ENCODE data around the gene SUCLG2. TPM values are rescaled to one million over a fixed set of nuclear protein-coding genes. Genes with fewer than 3 reads are reported as not detected.

SUCLG2 gene
- total and polyA plus RNA-seq, 9 donors = 24.8 to 75.2 (median 40.1) TPM

GRCh38 chr3:67478423-67478822 is 176.0 kb downstream of the SUCLG2 start:
- no peak overlapping the region for H3K4me3 ChIP-seq
- no peaks in the 10 kb centered on the region for H3K27me3 ChIP-seq
- H3K9me3 ChIP-seq = no peaks in the 10 kb centered on the region
- peaks cover 1% of the 10 kb centered on the region for H3K4me1 ChIP-seq (ENCODE audit: insufficient read depth)
- 95 to 96% (median 95%) methylated on average over 7 of the region's 7 CpGs for WGBS, 3 donors
- H3K27ac ChIP-seq = no peak overlapping the region
- no peak for TF ChIP-seq EP300 (IDR thresholded peaks at IDR 0.05)
- no peak for TF ChIP-seq POLR2A (IDR thresholded peaks at IDR 0.05)
- TF ChIP-seq, protein P1, sequence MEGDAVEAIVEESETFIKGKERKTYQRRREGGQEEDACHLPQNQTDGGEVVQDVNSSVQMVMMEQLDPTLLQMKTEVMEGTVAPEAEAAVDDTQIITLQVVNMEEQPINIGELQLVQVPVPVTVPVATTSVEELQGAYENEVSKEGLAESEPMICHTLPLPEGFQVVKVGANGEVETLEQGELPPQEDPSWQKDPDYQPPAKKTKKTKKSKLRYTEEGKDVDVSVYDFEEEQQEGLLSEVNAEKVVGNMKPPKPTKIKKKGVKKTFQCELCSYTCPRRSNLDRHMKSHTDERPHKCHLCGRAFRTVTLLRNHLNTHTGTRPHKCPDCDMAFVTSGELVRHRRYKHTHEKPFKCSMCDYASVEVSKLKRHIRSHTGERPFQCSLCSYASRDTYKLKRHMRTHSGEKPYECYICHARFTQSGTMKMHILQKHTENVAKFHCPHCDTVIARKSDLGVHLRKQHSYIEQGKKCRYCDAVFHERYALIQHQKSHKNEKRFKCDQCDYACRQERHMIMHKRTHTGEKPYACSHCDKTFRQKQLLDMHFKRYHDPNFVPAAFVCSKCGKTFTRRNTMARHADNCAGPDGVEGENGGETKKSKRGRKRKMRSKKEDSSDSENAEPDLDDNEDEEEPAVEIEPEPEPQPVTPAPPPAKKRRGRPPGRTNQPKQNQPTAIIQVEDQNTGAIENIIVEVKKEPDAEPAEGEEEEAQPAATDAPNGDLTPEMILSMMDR (IDR thresholded peaks at IDR 0.05) = no peak
- intact Hi-C loops (cut with DNase I) = no loop called here
- H3K36me3 ChIP-seq = no peaks in the 10 kb centered on the region
- no peak for DNase-seq

- WGBS, 3 donors = 95 to 98% (median 96%) methylated on average over 4 of the region's 4 CpGs
- Histone ChIP-seq H3K36me3 (no peaks in the 10 kb centered on the region), H3K4me1 (ENCODE audit: insufficient read depth) (no peaks in the 10 kb centered on the region), H3K4me3 (no peak overlapping the region), H3K9me3 (no peaks in the 10 kb centered on the region), H3K27ac (no peak overlapping the region), H3K27me3 (no peaks in the 10 kb centered on the region)
- intact Hi-C loops (cut with DNase I) = no loop called here
- no peak for DNase-seq
- TF ChIP-seq EP300 (IDR thresholded peaks at IDR 0.05) = no peak
- TF ChIP-seq POLR2A (IDR thresholded peaks at IDR 0.05) = no peak
- TF ChIP-seq, protein P1 (IDR thresholded peaks at IDR 0.05) = no peak
Observed at GRCh38 chr3:67474311-67474710, 180.1 kb downstream of the SUCLG2 start.

DNA sequence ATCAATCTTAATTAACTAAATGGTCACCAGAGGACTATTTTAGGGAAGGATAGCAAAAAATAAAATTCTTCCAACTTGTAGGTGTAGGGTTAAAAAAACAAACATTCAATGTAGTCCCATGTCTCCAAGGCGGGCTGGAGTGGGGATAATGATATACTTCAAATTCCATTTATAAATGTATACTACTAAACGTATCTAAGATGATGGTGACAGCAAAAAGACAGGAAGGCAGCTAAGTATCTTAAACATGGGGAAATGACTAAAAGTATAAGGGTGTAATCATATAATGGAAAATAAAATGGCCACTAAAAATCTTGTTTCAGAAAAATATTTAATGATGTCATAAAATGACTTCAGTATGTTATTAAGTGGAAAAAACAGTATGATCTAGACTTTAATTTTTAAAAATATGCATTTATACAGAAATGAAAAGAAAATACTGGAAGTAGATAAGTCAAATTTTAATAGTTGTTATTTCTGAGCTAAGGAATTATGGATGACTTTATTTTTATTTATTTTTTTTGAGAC is 181.7 kb downstream of the SUCLG2 start:
- Histone ChIP-seq H3K27ac (no peak overlapping the region), H3K9me3 (no peaks in the 10 kb centered on the region), H3K4me3 (no peak overlapping the region), H3K36me3 (no peaks in the 10 kb centered on the region), H3K27me3 (no peaks in the 10 kb centered on the region), H3K4me1 (ENCODE audit: insufficient read depth) (no peaks in the 10 kb centered on the region)
- WGBS, 3 donors = 93 to 96% (median 94%) methylated on average over 2 of the region's 2 CpGs
- no peak for TF ChIP-seq EP300 (IDR thresholded peaks at IDR 0.05)
- TF ChIP-seq, protein P1 (IDR thresholded peaks at IDR 0.05) = no peak
- TF ChIP-seq POLR2A (IDR thresholded peaks at IDR 0.05) = no peak
- intact Hi-C loops (cut with DNase I) = no loop called here
- DNase-seq = no peak

GRCh38 chr3:67470207-67470606 is 184.2 kb downstream of the SUCLG2 start:
- Histone ChIP-seq H3K27ac (no peak overlapping the region), H3K36me3 (no peaks in the 10 kb centered on the region), H3K9me3 (no peaks in the 10 kb centered on the region), H3K4me3 (no peak overlapping the region), H3K4me1 (ENCODE audit: insufficient read depth) (no peaks in the 10 kb centered on the region), H3K27me3 (no peaks in the 10 kb centered on the region)
- intact Hi-C loops (cut with DNase I) = no loop called here
- WGBS, 3 donors = 96 to 99% (median 98%) methylated on average over 1 of the region's 1 CpG
- TF ChIP-seq EP300 (IDR thresholded peaks at IDR 0.05) (no peak), POLR2A (IDR thresholded peaks at IDR 0.05) (no peak)
- TF ChIP-seq, protein P1 (IDR thresholded peaks at IDR 0.05) = no peak
- no peak for DNase-seq
